GM23338 (cell line): Measurements from ENCODE around the gene TNRC18. TPM values are rescaled to one million over a fixed set of nuclear protein-coding genes. Genes with fewer than 3 reads are reported as not detected.
A peak's percentile ranks its signal among the peaks of the same experiment; 100 is the strongest.

Experiments used
- ATAC-seq: fragments of 200-7000 bp; cut with Tn5 transposase; 3 replicates; pipeline ENCODE4 v1.9.1; 2020
- DNase-seq: peaks from one replicate; pipeline ENCODE4 v3.0.0-alpha.2; 2015; ENCODE audit warnings: low spot score
- H2AFZ ChIP-seq: fragments of 200-600 bp; sonication (generic); 2 replicates; pipeline ENCODE4 v1.8.0; 2016; ENCODE audit warnings: antibody characterized with exemption, mild to moderate bottlenecking, moderate library complexity
- H3F3A ChIP-seq: fragments of 200-600 bp; sonication (generic); replicated peaks from 2 replicates; pipeline ENCODE4 v1.8.0; 2017; ENCODE audit warnings: antibody characterized with exemption, mixed run types, low read depth
- H3K27ac ChIP-seq: fragments of 200-600 bp; sonication (generic); 2 replicates; pipeline ENCODE4 v1.6.1; 2016; ENCODE audit warnings: low read depth
- H3K27me3 ChIP-seq: fragments of 200-600 bp; sonication (generic); 2 replicates; pipeline ENCODE4 v1.8.0; 2016; ENCODE audit warnings: mild to moderate bottlenecking, mixed run types, moderate library complexity; ENCODE audit not compliant: insufficient read depth
- H3K36me3 ChIP-seq: fragments of 200-600 bp; sonication (generic); 2 replicates; pipeline ENCODE4 v1.8.0; 2016; ENCODE audit warnings: mild to moderate bottlenecking; ENCODE audit not compliant: insufficient read depth
- H3K4me1 ChIP-seq: fragments of 200-600 bp; sonication (generic); 2 replicates; pipeline ENCODE4 v1.8.0; 2016; ENCODE audit warnings: mild to moderate bottlenecking, moderate library complexity; ENCODE audit not compliant: insufficient read depth
- H3K4me2 ChIP-seq: fragments of 200-600 bp; sonication (generic); 2 replicates; pipeline ENCODE4 v1.7.1; 2017; ENCODE audit warnings: mixed run types
- H3K4me3 ChIP-seq: fragments of 200-600 bp; sonication (generic); 2 replicates; pipeline ENCODE4 v1.6.1; 2016; ENCODE audit warnings: mixed run types
- H3K79me2 ChIP-seq: fragments of 200-600 bp; sonication (generic); replicated peaks from 2 replicates; pipeline ENCODE4 v1.8.0; 2017; ENCODE audit warnings: mild to moderate bottlenecking; ENCODE audit not compliant: insufficient read depth
- H3K9me2 ChIP-seq: fragments of 200-600 bp; sonication (generic); 2 replicates; pipeline ENCODE4 v1.8.0; 2017; ENCODE audit not compliant: insufficient read depth
- H4K20me1 ChIP-seq: fragments of 200-600 bp; sonication (generic); replicated peaks from 2 replicates; pipeline ENCODE4 v1.8.0; 2017; ENCODE audit warnings: mild to moderate bottlenecking; ENCODE audit not compliant: insufficient read depth
- H3K27ac Mint-ChIP-seq: 2 replicates; pipeline ENCODE4 v1.8.0; 2020; ENCODE audit warnings: inconsistent platforms, mild to moderate bottlenecking, moderate library complexity, mixed read lengths
- H3K27me3 Mint-ChIP-seq: 3 replicates; pipeline ENCODE4 v1.8.0; 2022; ENCODE audit warnings: low read depth, mild to moderate bottlenecking, moderate library complexity, mixed read lengths, inconsistent platforms; ENCODE audit not compliant: insufficient read depth, poor library complexity
- H3K36me3 Mint-ChIP-seq: 3 replicates; pipeline ENCODE4 v1.8.0; 2021; ENCODE audit warnings: low read depth, mild to moderate bottlenecking, inconsistent platforms, moderate library complexity, mixed read lengths
- H3K4me1 Mint-ChIP-seq: 3 replicates; pipeline ENCODE4 v1.8.0; 2020; ENCODE audit warnings: mild to moderate bottlenecking, inconsistent platforms, mixed read lengths
- H3K4me3 Mint-ChIP-seq: 3 replicates; pipeline ENCODE4 v1.8.0; 2021; ENCODE audit warnings: moderate library complexity, mild to moderate bottlenecking, inconsistent platforms, mixed read lengths
- H3K9me3 Mint-ChIP-seq: 3 replicates; pipeline ENCODE4 v1.8.0; 2020; ENCODE audit warnings: moderate library complexity, mild to moderate bottlenecking, inconsistent platforms, mixed read lengths
- CREB1 ChIP-seq: fragments of 250-450 bp; sonication (Bioruptor Pico); IDR thresholded peaks from 2 replicates; pipeline ENCODE4 v1.5.0; 2020; ENCODE audit warnings: low read depth, mild to moderate bottlenecking, moderate library complexity
- CTCF ChIP-seq, 2 experiments: fragments of 200-600 bp in 1 of 2; sonication (generic) in 1 of 2; conservative IDR thresholded peaks; 2 replicates each; pipeline versions ENCODE4 v1.5.1 to v1.6.1; 2016 to 2017; ENCODE audit warnings: antibody characterized with exemption in 2 of 2, low read depth in 2 of 2, mild to moderate bottlenecking in 2 of 2, moderate library complexity in 1 of 2
- EZH2 ChIP-seq: fragments of 200-600 bp; sonication (generic); IDR thresholded peaks from one replicate; pipeline ENCODE4 v1.8.0; 2017; ENCODE audit warnings: antibody characterized with exemption, mild to moderate bottlenecking, low read depth; ENCODE audit not compliant: unreplicated experiment
- EZH2phosphoT487 ChIP-seq: fragments of 200-600 bp; sonication (generic); IDR thresholded peaks from one replicate; pipeline ENCODE4 v1.8.1; 2018; ENCODE audit warnings: antibody characterized with exemption; ENCODE audit not compliant: unreplicated experiment
- JUNB ChIP-seq: IDR thresholded peaks from one replicate; pipeline ENCODE4 v1.6.1; 2016; ENCODE audit warnings: antibody characterized with exemption; ENCODE audit not compliant: unreplicated experiment
- NANOG ChIP-seq: IDR thresholded peaks from 2 replicates; pipeline ENCODE4 v1.6.1; 2016; ENCODE audit warnings: antibody characterized with exemption, borderline replicate concordance
- POLR2AphosphoS5 ChIP-seq: IDR thresholded peaks from 2 replicates; pipeline ENCODE4 v1.6.1; 2016; ENCODE audit warnings: antibody characterized with exemption, low read depth
- STAT1 ChIP-seq: IDR thresholded peaks from one replicate; pipeline ENCODE4 v1.6.1; 2016; ENCODE audit warnings: antibody characterized with exemption; ENCODE audit not compliant: unreplicated experiment
- ZNF114 ChIP-seq: fragments of 250-450 bp; sonication (Bioruptor Pico); IDR thresholded peaks from 2 replicates; pipeline ENCODE4 v1.5.0; 2020; ENCODE audit warnings: mild to moderate bottlenecking, moderate library complexity
- ZNF331 ChIP-seq: fragments of 250-450 bp; sonication (Bioruptor Pico); IDR thresholded peaks from 2 replicates; pipeline ENCODE4 v1.5.0; 2020; ENCODE audit warnings: low read depth, mild to moderate bottlenecking, moderate library complexity
- ZNF462 ChIP-seq: fragments of 250-450 bp; sonication (Bioruptor Pico); IDR thresholded peaks from 2 replicates; pipeline ENCODE4 v1.5.0; 2020; ENCODE audit warnings: mild to moderate bottlenecking, moderate library complexity
- polyA plus RNA-seq: library from polyadenylated mRNA; unstranded; fragments of >200 nt; fragmentation: Nextera tagmentation; extraction: Ambion mirVana; gene quantifications from 2 replicates; pipeline ENCODE4 v1.2.1, GENCODE V29; 2016
- total RNA-seq: library from RNA; depleted of rRNA; stranded (reverse); fragments of >200 nt; shearing (Covaris generic); gene quantifications from 2 replicates; pipeline ENCODE4 v1.2.3, GENCODE V29; 2014
- TF ChIP-seq, protein P1 (sequence below): IDR thresholded peaks from one replicate; pipeline ENCODE4 v1.6.1; 2018; ENCODE audit warnings: antibody characterized with exemption; ENCODE audit not compliant: unreplicated experiment
- TF ChIP-seq, protein P2 (sequence below): IDR thresholded peaks from 2 replicates; pipeline ENCODE4 v1.6.1; 2016; ENCODE audit warnings: antibody characterized with exemption

Gene TNRC18
- total and polyA plus RNA-seq, 2 experiments from 2014 or later, result 2.1 to 17.5 TPM

DNA sequence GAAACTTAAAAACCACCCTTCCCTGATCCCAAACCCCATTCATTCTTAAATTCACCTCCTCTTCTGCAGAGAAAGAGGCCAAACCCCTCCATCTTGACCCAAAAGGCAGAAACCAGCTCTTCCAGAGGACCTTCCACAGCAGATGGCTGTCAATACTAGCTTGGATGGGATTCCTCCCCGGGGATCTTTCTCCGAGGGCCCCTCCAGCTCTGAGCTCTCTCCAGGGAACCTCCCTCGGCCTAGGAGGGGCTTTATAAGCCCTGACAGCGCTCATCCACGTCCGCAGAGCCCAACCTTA lies 5.4 kb downstream of the TNRC18 start:
- H3K4me3 Mint-ChIP-seq, result peak overlapping the region; percentile 71

More for the DNA sequence above, 5.4 kb downstream of the TNRC18 start:
- Histone ChIP-seq H3K4me3 (peak overlapping the region; percentile 62), H2AFZ (no peak overlapping the region; the same call in 1 of the 2 replicates), H3K36me3 (no peaks in the 10 kb centered on the region), H3K4me2 (peak overlapping the region; percentile 87), H3F3A (peaks cover 23% of the 10 kb centered on the region), H4K20me1 (peaks cover 5% of the 10 kb centered on the region; the same call in 1 of the 2 replicates), H3K9me2 (no peaks in the 10 kb centered on the region), H3K79me2 (no peaks in the 10 kb centered on the region; the same call in 1 of the 2 replicates), H3K27ac (no peak overlapping the region), H3K27me3 (peaks cover 70% of the 10 kb centered on the region), H3K4me1 (peaks cover 40% of the 10 kb centered on the region)
- ATAC-seq (no peak; the same call in 2 of the 3 replicates), DNase-seq (no peak)
- Mint-ChIP-seq H3K36me3 (no peaks in the 10 kb centered on the region), H3K4me1 (peaks cover 30% of the 10 kb centered on the region; the same call in 2 of the 3 replicates), H3K9me3 (no peaks in the 10 kb centered on the region; the same call in 1 of the 3 replicates), H3K27me3 (peaks cover 75% of the 10 kb centered on the region), H3K27ac (no peak overlapping the region)
- TF ChIP-seq NANOG (no peak), CTCF (conservative IDR thresholded peaks at IDR 0.05; ENCODE audit: low read depth in 2 of 2) (no peak), POLR2AphosphoS5 (no peak), EZH2 (no peak), EZH2phosphoT487 (no peak), JUNB (no peak), ZNF462 (CRISPR knock-in tag) (no peak), ZNF114 (CRISPR knock-in tag) (no peak), CREB1 (CRISPR knock-in tag) (no peak), STAT1 (no peak), ZNF331 (CRISPR knock-in tag) (no peak)
- TF ChIP-seq, protein P1, sequence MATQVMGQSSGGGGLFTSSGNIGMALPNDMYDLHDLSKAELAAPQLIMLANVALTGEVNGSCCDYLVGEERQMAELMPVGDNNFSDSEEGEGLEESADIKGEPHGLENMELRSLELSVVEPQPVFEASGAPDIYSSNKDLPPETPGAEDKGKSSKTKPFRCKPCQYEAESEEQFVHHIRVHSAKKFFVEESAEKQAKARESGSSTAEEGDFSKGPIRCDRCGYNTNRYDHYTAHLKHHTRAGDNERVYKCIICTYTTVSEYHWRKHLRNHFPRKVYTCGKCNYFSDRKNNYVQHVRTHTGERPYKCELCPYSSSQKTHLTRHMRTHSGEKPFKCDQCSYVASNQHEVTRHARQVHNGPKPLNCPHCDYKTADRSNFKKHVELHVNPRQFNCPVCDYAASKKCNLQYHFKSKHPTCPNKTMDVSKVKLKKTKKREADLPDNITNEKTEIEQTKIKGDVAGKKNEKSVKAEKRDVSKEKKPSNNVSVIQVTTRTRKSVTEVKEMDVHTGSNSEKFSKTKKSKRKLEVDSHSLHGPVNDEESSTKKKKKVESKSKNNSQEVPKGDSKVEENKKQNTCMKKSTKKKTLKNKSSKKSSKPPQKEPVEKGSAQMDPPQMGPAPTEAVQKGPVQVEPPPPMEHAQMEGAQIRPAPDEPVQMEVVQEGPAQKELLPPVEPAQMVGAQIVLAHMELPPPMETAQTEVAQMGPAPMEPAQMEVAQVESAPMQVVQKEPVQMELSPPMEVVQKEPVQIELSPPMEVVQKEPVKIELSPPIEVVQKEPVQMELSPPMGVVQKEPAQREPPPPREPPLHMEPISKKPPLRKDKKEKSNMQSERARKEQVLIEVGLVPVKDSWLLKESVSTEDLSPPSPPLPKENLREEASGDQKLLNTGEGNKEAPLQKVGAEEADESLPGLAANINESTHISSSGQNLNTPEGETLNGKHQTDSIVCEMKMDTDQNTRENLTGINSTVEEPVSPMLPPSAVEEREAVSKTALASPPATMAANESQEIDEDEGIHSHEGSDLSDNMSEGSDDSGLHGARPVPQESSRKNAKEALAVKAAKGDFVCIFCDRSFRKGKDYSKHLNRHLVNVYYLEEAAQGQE, result no peak
- TF ChIP-seq, protein P2, sequence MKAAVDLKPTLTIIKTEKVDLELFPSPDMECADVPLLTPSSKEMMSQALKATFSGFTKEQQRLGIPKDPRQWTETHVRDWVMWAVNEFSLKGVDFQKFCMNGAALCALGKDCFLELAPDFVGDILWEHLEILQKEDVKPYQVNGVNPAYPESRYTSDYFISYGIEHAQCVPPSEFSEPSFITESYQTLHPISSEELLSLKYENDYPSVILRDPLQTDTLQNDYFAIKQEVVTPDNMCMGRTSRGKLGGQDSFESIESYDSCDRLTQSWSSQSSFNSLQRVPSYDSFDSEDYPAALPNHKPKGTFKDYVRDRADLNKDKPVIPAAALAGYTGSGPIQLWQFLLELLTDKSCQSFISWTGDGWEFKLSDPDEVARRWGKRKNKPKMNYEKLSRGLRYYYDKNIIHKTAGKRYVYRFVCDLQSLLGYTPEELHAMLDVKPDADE, result no peak
